Measurements from ENCODE around the gene MAP3K5.

MAP3K5 gene

GRCh38 chr6:136640132-136640915, 152.0 kb downstream of the MAP3K5 start:
- peak; percentile 30 for DNase-seq

GRCh38 chr6:136639702-136640101, 152.6 kb downstream of the MAP3K5 start:
- DNase-seq: no peak

DNA sequence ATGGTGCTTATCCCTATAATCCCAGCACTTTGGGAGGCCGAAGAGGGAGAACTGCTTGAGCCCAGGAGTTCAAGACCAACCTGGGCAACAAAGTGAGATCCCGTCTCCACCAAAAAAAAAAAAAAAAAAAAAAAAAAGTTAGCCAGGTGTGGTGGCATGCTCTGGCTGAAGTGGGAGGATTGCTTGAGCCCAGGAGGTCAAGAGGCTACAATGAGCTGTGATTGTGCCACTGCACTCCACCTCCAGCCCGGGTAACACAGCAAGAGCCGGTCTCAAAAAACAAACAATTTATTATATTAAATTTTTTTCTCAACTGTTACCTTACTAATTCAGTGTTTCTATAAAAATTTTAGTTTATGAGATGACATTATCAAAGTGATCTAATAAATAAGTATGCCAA, 156.7 kb downstream of the MAP3K5 start:
- DNase-seq: no peak

- DNase-seq: no peak
Measured at GRCh38 chr6:136633355-136633754, 158.9 kb downstream of the MAP3K5 start.

DNA sequence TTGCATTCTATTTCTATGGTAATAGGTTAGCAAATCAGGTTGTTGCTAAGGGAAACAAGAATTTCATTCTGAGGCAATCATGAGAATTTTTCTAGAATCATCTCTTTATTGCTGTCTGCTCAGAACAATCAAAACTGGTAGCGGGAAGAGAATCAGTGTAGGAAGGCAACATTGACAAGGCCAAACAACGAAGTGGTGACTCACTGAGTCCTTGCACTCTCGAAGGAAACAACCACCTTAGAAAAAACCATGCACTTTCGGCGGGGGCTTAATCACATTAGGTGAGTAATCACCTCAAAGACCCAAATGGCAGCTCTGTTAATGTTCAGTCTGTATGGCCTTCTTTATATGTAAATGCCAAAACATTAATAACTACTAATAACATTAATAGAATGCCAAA, 163.3 kb downstream of the MAP3K5 start:
- no peak for DNase-seq

GRCh38 chr6:136627191-136627590, 165.1 kb downstream of the MAP3K5 start:
- no peak for DNase-seq

- no peak for DNase-seq
Measured at GRCh38 chr6:136625293-136625692, 167.0 kb downstream of the MAP3K5 start.

- DNase-seq: no peak
Measured at GRCh38 chr6:136624347-136624746, 167.9 kb downstream of the MAP3K5 start.

- no peak for DNase-seq
Measured at GRCh38 chr6:136618086-136618485, 174.2 kb downstream of the MAP3K5 start.

DNA sequence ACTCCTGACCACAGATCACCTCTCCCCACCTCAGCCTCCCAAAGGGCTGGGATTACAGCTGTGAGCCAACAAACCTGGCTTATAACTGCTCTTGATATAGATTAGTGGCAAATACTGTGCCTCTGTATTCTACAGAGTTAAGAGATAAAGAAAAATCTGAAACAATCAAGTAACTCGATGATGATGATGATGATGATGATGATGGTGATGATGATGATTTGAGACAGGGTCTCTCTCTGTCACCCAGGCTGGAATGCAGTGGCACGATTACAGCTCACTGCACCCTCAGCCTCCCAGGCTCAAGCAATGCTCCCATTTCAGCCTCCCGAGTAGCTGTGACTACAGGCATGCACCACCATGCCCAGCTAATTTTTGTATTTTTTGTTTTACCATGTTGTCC, 175.8 kb downstream of the MAP3K5 start:
- no peak for DNase-seq

DNA sequence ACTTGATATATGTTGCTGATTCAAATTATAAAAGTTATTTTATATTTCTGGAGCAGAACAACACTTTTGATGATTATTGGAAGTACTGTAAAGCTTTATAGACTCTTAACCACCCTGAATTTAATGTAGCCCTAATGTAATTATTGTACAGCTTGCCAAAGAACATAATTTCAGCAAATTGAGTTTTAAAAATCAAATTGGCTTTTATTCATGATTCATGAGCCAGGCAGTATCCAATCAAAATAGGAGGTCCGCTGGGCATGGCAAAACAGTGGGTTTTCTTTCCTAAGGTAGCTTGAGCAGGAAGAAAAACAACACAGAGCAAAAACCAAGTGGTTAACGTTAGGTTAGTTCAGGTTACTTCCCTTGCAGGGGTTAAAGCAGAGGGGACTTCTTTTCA, 177.3 kb downstream of the MAP3K5 start:
- no peak for DNase-seq

GRCh38 chr6:136614350-136614749, 177.9 kb downstream of the MAP3K5 start:
- DNase-seq: no peak

GRCh38 chr6:136613477-136613876, 178.8 kb downstream of the MAP3K5 start:
- peak; percentile 88 for DNase-seq

GRCh38 chr6:136612666-136613389, 179.4 kb downstream of the MAP3K5 start:
- DNase-seq: no peak

GRCh38 chr6:136611746-136612145, 180.5 kb downstream of the MAP3K5 start:
- no peak for DNase-seq

DNA sequence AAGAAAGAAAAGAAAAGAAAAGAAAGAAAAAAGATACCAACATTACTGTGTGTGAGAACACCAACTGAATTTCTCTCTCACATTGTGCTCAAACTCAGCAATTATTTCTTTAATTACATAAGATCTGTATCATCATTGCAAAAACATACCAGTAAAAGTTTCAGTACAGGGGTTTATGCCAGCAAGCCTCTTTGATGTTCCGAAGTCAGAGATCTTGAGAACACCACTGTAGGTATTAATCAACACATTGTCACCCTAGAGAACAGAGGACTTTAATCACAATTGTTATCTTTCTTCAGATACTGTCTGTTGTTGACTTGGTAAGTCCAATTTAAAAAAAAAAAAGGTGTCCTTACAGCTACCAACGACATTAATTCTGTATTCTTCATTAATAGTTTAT, 181.1 kb downstream of the MAP3K5 start:
- no peak for DNase-seq

DNA sequence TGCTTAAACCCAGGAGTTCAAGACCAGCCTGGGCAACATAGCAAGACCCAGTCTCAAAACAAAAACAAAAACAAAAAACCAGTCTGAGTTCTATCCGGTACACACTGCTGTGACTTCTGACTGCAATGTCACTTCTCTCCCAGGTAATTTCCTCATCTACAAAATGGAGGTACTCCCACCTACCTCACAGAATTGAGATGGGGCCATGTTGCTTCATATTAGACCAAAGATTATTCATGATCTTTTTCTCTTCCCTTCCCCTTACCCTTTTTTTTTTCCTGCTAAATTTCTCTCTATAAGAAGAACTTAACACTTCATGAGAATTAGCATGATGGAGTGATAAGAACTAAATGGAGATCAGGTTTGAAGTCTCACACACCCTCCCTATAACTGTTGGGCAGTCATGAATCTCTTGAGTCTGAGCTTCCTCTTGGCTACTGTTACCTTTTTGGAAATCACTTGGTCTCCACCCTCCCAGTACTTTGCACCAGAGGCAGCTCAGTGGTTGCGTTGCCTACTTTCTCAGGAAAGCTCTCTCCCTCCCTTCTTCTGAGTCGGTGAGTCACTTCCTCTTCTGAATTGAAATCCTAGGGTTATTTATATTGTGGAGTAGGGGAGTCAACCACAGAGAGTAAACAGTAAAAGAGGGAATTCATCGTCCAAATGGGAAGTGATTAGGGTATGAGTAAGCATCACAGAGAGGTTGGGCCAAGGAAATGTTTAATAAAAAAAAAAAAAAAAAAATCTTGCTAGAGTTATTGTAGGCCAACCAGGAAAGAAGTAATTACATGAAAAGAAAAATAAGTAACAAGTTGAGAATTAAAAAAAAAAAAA, 182.2 kb downstream of the MAP3K5 start:
- DNase-seq: peak; percentile 98

GRCh38 chr6:136608991-136609390, 183.3 kb downstream of the MAP3K5 start:
- peak; percentile 82 for DNase-seq

DNA sequence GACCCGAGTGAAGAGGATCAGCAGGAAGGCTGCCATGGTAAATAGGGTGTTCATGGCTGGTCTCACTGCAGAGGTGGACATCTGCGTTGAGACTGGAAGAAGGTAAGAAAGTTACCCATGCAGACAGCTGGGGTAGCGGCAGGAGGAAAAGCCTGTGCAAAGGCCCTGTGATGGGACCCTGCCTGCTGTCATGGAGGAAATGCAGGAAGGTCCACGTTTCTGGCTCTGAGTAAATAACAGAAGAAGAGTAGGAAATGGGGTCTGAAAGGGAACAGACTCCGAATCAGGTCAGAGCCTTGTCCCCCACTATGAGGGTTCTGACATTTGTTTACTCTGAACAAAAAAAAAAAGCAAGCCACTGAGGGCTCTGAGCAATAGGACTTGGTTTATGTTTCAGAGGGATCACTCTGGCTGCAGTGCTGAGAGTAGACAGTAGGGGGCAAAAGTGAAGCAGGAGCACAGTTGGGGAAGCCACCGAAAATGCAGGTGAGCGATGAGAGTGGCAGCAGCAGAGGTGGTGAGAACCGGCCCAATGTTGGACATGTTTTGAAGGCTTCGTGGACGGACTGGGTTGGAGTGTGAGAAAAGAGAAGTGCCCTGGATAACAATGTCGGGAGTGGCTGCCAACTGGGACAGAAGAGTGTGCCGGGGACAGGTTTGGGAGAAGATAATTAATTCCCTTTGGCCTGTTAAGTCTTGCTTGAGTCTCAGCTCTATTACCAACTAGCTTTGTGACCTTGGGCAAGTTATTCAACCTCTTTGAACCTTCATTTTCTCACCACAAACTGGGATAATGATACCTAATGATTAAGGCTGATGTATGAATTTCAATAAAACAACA, 184.1 kb downstream of the MAP3K5 start:
- peak; percentile 40 for DNase-seq

DNA sequence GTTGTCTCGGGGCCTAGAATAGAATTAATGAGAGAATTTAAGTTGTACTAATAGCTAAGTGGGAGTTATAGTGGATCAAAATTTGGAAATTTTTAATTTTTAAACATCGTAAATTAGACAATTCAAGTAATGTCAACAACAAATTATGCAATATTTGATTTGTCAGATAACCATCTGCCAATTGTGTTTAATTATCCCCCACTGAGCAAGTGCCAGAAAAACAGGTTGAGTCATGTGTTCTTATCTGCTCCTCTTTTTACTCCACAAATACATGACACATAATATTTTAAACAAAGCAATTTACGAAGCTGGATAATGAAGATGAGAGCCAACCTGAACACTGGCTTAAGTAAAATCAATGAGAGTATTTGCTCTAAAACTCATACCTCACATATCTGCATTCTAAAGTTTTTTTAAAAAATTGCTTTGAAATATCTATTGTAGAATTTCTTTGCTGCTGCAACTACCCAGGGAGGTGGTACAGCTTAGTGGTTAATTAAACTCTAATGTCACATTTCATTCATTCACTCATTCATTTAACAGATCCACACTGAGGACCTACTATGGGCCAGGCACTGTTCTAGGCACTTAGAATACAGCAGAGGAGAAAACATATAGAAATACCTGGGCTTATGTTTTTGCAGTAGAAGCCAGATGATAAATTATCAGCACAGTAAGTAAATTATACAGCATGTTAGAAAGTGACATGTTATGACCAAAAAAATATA, 184.9 kb downstream of the MAP3K5 start:
- no peak for DNase-seq

DNA sequence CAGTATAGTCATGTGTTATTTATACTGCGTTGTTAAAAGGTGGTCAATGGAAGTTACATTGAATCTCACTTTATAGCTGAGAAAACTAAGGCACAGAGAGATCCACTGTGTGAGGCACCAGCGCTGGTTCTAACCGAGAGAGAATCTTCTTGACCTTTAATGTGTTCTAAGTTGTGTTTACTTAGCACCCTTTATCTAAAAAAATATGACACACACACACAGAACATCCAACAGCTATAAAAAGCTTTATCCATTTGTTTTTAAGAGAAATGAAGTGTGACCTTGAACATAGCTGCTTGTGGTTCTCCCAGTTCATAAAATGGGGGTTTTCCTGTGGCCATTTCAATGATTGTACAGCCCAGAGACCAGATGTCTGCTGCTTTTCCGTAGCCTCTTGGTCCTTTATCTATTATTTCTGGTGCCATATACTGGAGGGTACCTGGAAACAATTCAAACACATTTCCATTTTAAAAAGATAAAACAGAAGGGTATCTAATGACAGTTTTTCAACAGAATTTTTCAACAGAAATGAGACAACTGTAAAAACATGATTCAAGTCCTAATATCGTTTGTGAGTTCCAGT, 187.3 kb downstream of the MAP3K5 start:
- DNase-seq: no peak
